Measurements from ENCODE around the gene COP1.

COP1 gene

GRCh38 chr1:175944591-175944990 lies 262.5 kb downstream of the COP1 start:
- no peak for DNase-seq (ENCODE audit: low read depth)
- in situ Hi-C loops (cut with HindIII; ENCODE audit: low sequenced_read_pairs) = no loop called here
- no peak overlapping the region for H3K4me3 ChIP-seq (ENCODE audit: low read depth, low read length)
- TF ChIP-seq, protein P1, sequence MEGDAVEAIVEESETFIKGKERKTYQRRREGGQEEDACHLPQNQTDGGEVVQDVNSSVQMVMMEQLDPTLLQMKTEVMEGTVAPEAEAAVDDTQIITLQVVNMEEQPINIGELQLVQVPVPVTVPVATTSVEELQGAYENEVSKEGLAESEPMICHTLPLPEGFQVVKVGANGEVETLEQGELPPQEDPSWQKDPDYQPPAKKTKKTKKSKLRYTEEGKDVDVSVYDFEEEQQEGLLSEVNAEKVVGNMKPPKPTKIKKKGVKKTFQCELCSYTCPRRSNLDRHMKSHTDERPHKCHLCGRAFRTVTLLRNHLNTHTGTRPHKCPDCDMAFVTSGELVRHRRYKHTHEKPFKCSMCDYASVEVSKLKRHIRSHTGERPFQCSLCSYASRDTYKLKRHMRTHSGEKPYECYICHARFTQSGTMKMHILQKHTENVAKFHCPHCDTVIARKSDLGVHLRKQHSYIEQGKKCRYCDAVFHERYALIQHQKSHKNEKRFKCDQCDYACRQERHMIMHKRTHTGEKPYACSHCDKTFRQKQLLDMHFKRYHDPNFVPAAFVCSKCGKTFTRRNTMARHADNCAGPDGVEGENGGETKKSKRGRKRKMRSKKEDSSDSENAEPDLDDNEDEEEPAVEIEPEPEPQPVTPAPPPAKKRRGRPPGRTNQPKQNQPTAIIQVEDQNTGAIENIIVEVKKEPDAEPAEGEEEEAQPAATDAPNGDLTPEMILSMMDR (IDR thresholded peaks at IDR 0.05; ENCODE audit: low read depth, low read length, missing control alignments) = no peak

DNA sequence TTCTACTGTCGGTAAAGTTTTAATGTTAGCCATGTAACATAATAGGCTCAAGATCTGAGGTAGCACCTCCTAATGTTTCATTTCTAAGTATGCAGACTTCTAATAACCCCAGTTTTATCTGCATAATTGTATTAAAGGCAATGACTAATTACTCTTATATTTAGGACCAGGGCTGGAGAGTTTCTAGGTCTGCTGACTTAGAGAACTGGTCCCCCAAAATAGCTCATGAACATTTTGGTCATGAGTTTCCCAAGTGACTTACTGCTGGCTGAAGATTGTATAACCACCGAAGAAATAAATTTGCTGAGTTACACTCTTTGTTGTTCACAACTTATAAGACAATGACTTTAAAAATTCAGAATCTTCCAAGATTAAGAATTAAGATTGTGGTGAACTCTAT lies 265.9 kb downstream of the COP1 start:
- TF ChIP-seq, protein P1 (IDR thresholded peaks at IDR 0.05; ENCODE audit: low read depth, low read length, missing control alignments) = no peak
- no peak overlapping the region for H3K4me3 ChIP-seq (ENCODE audit: low read depth, low read length)
- in situ Hi-C loops (cut with HindIII; ENCODE audit: low sequenced_read_pairs) = no loop called here
- no peak for DNase-seq (ENCODE audit: low read depth)

GRCh38 chr1:175936736-175937135 lies 270.4 kb downstream of the COP1 start:
- TF ChIP-seq, protein P1 (IDR thresholded peaks at IDR 0.05; ENCODE audit: low read depth, low read length, missing control alignments) = no peak
- in situ Hi-C loops (cut with HindIII; ENCODE audit: low sequenced_read_pairs) = no loop called here
- DNase-seq (ENCODE audit: low read depth) = no peak
- no peak overlapping the region for H3K4me3 ChIP-seq (ENCODE audit: low read depth, low read length)

- peak; percentile 8 for DNase-seq (ENCODE audit: low read depth)
- H3K4me3 ChIP-seq (ENCODE audit: low read depth, low read length) = no peak overlapping the region
- TF ChIP-seq, protein P1 (IDR thresholded peaks at IDR 0.05; ENCODE audit: low read depth, low read length, missing control alignments) = no peak
- in situ Hi-C loops (cut with HindIII; ENCODE audit: low sequenced_read_pairs) = no loop called here
These were observed 271.4 kb downstream of the COP1 start for GRCh38 chr1:175935566-175936115.

DNA sequence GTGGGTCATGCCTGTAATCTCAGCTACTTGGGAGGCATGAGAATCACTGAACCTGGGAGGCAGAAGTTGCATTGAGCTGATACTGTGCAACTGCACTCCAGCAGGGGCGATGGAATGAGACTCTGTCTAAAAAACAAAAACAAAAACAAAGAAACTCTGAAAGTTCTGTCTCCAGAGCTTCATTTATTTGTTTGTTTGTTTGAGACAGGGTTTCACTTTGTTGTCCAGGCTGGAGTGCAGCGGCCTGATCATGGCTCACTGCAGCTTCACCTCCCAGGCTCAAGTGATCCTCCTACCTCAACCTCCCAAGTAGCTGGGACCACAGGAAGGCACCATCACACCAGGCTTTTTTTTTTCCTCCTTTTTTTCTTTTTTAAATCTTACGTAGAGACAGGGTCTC lies 271.9 kb downstream of the COP1 start:
- in situ Hi-C loops (cut with HindIII; ENCODE audit: low sequenced_read_pairs) = no loop called here
- no peak overlapping the region for H3K4me3 ChIP-seq (ENCODE audit: low read depth, low read length)
- TF ChIP-seq, protein P1 (IDR thresholded peaks at IDR 0.05; ENCODE audit: low read depth, low read length, missing control alignments) = no peak
- no peak for DNase-seq (ENCODE audit: low read depth)

DNA sequence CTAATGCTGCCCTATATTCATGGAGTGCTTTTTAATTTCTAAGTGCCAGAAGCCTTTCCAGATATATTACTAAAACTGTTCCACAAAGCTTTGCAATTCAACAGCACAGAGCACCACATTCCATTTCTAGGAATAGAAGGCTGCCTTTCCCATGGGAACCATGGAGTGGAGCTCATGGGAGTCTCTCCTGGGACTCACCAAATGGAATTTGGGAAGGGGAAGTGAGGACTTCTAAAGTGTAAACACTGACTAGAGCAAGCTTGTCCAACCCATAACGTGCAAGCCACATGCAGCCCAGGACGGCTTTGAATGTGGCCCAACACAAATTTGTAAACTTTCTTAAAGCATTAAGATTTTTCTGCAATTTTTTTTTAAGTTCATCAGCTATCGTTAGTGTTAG lies 273.3 kb downstream of the COP1 start:
- no peak for DNase-seq (ENCODE audit: low read depth)
- in situ Hi-C loops (cut with HindIII; ENCODE audit: low sequenced_read_pairs) = no loop called here
- no peak overlapping the region for H3K4me3 ChIP-seq (ENCODE audit: low read depth, low read length)
- TF ChIP-seq, protein P1 (IDR thresholded peaks at IDR 0.05; ENCODE audit: low read depth, low read length, missing control alignments) = no peak

Measured in astrocyte of the cerebellum (primary cell).